T-helper 1 cell (primary cell): ENCODE data around the gene MASP2.
"Not testable (repeated sequence)": the region's sequence is repeated elsewhere in the genome, so short reads cannot be mapped to it uniquely, and the experiment has no call there.

Experiments
- DNase-seq, 5 donors: peaks; one replicate each; pipeline ENCODE4 v3.0.0-alpha.2; 2012 to 2020

Gene MASP2

GRCh38 chr1:11037019-11037739, 9.9 kb downstream of the MASP2 start:
- DNase-seq, result not testable (repeated sequence)

- no peak for DNase-seq
Measured at GRCh38 chr1:11031624-11032262, 15.3 kb downstream of the MASP2 start.

- DNase-seq, result no peak
Measured at GRCh38 chr1:11030865-11031264, 16.2 kb downstream of the MASP2 start.

- no peak for DNase-seq
Measured at GRCh38 chr1:11028018-11028417, 19.0 kb downstream of the MASP2 start.

GRCh38 chr1:11027316-11027715, 19.7 kb downstream of the MASP2 start:
- DNase-seq, result no peak

- DNase-seq, result no peak
Measured at GRCh38 chr1:11026903-11027302, 20.1 kb downstream of the MASP2 start.

- DNase-seq, result no peak
Measured at GRCh38 chr1:11026052-11026451, 21.0 kb downstream of the MASP2 start.

GRCh38 chr1:11025618-11026017, 21.4 kb downstream of the MASP2 start:
- DNase-seq, result no peak

GRCh38 chr1:11024874-11025203, 22.2 kb downstream of the MASP2 start:
- DNase-seq, result no peak

GRCh38 chr1:11024154-11024873, 22.7 kb downstream of the MASP2 start:
- DNase-seq, result no peak

GRCh38 chr1:11023201-11023600, 23.8 kb downstream of the MASP2 start:
- no peak for DNase-seq

GRCh38 chr1:11019971-11020370, 27.1 kb downstream of the MASP2 start:
- no peak for DNase-seq

GRCh38 chr1:11019358-11019757, 27.7 kb downstream of the MASP2 start:
- DNase-seq, result not testable (repeated sequence)

GRCh38 chr1:11013160-11013531, 33.9 kb downstream of the MASP2 start:
- no peak for DNase-seq

- DNase-seq, result peak; percentile 77 to 91 (median 85)
Measured at GRCh38 chr1:11012260-11013159, 34.5 kb downstream of the MASP2 start, which contains the start of gene TARDBP. Gene TARDBP (plus strand): TSS chr1:11012654. CDS start chr1:11013728, 1,074 bp downstream.

GRCh38 chr1:11000526-11000925, 46.5 kb downstream of the MASP2 start:
- DNase-seq, result no peak

- no peak for DNase-seq
Measured at GRCh38 chr1:10996100-10996499, 50.9 kb downstream of the MASP2 start.

- no peak for DNase-seq
Measured at GRCh38 chr1:10992864-10993263, 54.2 kb downstream of the MASP2 start.

GRCh38 chr1:10992004-10992403, 55.0 kb downstream of the MASP2 start:
- DNase-seq, result not testable (repeated sequence)

- DNase-seq, result no peak
Measured at GRCh38 chr1:10990828-10991227, 56.2 kb downstream of the MASP2 start.

GRCh38 chr1:10989920-10990516, 57.0 kb downstream of the MASP2 start:
- not testable (repeated sequence) for DNase-seq

- DNase-seq, result no peak
Measured at GRCh38 chr1:10989095-10989494, 57.9 kb downstream of the MASP2 start.
